GM21367 (cell line): ENCODE results near the gene GLYR1.
"Not testable (repeated sequence)": the region's sequence is repeated elsewhere in the genome, so short reads cannot be mapped to it uniquely, and the experiment has no call there.

Experiments used
- ATAC-seq: cut with Tn5 transposase; IDR thresholded peaks from one replicate; pipeline ENCODE4 v1.9.1; 2021; ENCODE audit not compliant: unreplicated experiment

Gene GLYR1

DNA sequence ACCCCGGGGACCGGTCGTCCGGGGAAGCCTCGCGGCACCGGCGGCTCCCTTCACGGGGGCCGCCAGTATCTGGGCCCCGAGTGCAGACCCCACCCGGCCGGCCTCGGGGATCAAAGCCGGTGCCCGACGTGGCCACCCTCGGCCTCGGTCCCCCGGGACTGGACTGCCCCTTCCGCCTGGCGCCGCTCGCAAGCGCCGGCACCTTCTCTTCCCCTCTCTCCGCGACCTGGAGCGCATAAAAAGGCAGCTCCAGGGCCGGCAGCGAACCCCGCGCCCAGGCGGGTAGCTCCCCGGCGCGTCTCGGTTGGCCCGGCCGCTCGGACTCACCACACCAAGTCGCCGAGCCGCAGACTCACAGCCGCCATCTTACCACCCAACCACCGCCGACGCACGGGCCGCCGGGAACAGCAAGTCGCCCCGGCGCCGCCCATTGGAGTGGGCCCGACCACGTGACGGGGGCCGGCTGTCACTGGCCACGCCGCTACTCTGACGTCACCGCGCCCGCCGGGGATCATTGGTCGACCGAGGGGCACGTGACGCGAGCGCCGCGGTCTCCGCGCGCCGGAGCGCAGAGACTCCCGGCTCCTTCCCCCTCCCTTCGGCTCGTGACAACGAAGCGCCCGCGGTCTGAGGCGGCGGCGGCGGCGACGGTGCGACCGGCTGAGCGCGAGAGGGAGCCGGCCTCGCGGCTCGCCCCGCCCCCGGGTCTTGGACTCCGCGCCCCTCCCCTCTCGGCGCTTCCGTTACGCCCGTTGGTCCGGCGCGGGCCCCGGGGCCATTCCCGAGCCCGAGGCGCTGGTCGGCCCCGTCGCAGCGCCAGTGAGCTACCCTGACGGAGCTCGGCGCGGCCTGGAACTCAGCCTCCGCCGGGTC lies at the start of gene GLYR1, which contains the start of gene UBN1:
TSS of gene GLYR1 (minus strand) at position 388 of the 873 bp plus-strand sequence. CDS start at position 365, 23 bp downstream.
TSS of gene UBN1 (plus strand) at position 581 of the 873 bp plus-strand sequence. CDS start 5,437 bp downstream, outside the sequence.
- ATAC-seq = peak; percentile 74

DNA sequence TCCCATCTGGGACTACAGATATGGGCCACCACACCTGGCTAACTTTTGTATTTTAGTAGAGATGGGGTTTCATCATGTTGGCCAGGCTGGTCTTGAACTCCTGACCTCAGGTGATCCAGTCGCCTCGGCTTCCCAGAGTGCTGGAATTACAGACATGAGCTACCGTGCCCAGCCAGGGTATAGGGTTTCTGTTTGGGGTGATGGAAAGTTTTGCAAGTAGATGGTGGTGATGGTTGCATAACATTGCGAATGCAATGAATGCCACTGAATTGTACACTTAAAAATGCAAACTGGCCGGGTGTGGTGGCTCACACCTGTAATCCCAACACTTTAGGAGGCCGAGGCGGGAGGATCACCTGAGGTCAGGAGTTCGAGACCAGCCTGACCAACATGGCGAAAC lies 49.7 kb upstream of the GLYR1 start:
- not testable (repeated sequence) for ATAC-seq

DNA sequence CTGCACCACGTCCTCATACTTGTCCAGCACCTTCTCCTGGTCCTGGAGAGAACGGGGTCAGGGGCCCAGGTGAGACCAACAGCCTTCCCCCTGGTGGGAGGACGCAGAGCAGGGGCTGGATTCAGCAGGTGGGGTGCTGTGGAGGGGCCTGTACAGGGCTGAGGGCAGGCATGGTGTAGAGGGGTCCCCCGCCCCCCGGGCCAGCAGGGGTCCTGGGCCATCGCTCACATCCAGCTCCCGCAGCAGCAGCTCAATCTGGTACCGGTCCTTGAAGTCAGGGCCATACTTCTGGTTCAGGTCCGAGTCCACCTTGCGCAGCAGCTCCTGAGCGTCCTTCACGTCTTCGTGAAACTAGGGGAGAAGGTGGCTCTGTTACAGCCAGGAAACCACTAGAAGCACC lies 48.3 kb upstream of the GLYR1 start:
- ATAC-seq = no peak

DNA sequence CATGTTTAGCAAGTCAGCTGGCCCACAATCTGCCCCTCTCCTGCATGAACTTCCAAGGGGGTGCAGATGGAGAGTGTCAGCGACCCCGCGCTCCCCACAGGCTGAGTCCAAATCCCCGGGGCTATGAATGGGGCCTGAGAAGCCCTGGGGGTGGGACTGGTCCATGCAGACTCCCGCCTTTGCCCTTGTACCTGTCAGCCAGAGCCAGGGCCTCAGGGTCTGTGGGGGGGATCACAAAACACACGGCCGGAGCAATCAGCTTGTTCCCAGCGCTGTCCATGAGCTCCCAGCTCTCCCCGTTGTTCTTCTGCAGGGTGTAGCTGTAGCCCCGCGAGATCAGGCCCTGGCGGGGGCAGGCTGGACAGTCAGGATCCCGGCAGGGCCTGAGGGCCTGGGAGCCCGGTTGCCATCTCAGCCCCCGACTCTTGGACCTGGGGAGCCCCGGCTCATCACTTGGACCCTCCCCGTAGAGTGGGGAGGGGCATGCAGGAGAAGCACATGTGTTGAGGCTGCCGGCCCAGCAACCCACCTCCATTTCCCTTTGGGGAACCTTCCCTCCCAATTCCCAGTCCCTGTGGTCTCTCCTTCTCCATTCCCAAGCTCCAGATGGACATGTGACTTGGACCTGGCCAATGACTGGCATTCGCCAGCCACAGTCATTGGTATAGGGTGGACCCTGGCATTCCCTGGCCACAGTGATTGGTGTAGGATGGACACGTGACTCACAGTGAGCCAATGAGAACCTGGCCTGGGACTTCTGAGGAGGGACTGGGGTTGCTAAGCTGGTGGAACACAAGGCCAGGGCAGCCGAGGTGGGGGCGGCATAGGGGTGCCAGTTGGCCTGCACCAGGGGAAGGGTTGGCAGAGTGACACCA lies 47.4 kb upstream of the GLYR1 start:
- ATAC-seq = no peak

DNA sequence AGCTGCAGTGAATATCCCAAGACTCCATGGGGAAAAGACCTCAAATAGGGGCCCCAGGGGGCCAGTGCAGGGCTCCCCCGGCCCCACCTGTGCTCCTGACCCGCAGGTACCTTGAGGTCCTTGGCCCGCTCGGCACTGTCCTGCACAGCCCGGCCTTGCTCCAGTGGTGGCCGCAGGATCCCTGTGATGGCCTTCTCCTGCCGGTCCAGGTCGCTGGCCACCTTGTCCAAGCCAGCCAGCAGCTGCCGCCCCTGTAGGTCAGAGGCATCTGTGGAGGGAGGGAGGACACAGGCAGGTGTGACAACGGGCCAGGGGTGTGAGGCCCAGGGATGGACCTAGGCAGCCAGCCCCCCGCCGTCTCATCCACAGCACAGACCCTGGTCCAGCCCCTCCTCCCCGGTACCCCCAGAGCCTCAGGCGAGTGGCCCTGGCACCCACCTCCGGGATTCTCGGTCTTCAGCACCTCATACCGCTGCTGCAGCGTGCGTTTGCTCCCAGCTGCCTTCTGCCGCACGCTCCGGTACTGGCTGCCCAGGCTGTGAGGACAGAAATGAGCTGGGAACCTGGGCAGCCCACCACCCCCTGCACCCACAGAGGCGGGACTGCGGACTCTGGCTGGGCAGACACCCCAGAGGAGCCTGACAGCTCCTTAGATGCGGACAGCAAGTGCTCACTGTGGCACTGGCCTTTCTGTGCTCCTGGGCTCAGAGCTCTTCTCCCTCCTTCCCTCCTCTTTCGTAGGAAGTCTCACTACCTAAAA lies 46.2 kb upstream of the GLYR1 start:
- no peak for ATAC-seq

DNA sequence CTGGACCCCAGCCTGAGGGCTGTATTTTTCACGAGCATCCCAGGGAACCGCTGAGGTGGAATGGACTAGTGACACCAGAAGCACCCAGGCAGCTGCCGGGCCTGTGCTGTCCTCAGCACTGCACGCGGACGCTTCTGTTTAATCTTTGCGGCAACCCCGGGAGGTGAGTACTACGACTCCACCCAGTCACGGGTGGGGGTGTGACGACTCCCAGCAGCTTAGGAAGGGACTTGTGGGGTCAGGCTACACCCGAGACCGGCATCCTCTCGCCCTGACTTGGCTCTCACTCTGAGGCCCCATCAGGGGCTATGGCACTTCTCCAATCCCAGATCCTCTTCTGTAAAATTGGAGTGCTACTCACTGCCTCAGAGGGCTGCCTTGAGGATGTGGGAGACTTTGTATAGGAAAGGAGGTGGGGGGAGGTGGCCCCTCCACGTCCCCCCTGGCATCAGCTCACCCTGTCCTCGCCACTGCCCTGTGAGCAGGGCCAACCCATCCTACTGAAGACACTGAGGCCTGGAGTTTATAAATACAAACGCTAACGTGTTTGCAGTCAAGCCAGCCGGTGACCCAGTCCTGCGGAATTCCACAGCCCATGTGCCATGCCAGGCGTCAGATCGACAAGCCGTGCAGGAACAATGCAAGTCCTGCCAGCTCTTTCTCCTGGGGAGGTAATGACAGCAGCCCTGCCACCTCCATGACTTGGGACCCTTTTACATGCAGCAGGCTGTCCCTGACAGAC lies 45.4 kb upstream of the GLYR1 start:
- ATAC-seq = no peak

DNA sequence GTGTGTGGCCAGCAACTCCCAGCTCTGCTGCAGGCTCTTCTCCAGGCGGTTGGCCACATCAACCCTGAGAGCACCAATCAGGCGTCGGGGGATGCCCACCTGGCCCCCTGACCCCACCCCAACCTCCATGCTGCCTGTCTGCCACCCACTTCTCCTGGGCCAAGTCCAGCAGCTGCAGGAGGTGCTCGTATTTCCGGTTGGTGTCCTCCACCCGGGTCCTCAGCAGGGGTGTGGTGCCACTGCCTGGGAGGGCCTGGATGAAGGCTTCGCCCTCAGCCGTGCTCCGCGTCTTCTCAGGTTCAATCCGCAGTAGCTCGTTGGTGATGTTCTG lies 44.8 kb upstream of the GLYR1 start:
- no peak for ATAC-seq

DNA sequence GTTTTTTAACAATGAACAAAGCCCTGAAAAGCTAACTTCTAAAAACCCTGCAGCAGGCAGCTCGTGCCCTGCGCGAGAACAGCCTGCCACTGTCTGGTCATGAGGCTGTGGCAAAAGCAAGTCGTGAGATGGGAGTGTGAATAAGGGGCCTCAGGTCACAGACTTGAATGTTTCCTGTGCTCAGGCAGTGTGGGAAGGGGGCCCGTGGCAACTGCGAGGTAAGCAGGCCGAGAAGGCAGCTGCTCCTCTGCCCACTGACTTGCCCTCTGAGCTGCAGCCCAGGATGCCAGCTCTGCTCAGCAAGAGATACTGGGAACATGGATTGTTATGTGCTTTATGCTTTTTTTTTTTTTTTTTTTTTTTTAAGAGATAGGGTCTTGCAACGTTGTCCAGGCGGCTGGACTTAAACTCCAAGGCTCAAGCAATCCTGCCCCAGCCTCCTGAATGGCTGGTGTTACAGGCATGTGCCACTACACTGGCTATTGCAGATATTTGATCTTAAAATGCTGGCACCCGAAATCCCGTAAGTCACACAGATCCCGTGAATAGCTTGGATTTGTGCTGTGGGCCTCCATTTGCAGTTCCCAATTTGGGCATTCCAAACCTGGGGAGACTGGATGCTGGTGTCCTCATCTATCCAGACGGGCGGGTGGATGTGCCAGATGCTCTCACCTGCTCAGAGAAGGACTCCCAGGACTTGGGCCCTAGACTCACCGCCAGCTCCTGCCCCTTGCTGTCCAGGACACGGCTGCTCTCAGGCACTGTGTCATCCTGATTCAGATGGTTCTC lies 44.2 kb upstream of the GLYR1 start:
- no peak for ATAC-seq

DNA sequence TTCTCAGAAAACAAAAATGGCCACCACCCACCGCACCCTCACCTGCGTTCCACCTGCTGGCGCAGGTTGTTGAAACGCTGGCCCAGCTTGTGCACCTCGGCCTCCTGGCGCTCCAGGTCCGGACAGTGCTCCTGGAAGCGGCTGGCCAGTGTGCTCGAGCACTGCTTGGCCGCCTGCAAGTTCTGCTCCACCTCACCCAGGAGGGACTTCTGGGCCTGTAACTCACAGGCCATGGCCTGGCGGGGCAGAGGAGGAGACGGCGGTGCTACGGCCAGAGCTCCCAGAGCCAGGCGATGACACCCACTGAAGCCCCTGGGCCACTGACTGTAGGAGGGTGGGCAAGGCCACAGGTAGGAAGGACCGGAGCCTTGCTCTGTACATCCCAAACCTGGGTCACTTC lies 43.6 kb upstream of the GLYR1 start:
- ATAC-seq = no peak

DNA sequence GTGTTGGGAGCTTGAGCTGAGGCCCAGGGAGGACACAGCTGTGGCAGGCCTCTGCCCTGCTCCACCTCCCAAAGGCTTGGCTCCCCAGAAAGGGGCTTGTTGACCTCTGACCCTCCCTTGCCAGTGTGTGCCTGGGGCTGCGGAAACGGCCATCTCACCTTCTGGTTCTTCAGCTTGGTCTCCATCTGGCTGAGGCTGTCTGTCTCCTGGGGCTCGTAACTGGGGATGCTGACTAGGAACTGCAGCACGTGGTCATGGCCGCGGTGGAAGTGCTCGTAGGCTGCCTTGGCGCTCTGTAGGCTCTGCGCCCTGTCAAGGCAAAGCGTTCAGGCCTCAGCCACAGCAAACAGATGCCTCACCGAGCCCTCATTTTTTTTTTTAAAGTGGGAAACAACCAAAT lies 42.9 kb upstream of the GLYR1 start:
- ATAC-seq = no peak

DNA sequence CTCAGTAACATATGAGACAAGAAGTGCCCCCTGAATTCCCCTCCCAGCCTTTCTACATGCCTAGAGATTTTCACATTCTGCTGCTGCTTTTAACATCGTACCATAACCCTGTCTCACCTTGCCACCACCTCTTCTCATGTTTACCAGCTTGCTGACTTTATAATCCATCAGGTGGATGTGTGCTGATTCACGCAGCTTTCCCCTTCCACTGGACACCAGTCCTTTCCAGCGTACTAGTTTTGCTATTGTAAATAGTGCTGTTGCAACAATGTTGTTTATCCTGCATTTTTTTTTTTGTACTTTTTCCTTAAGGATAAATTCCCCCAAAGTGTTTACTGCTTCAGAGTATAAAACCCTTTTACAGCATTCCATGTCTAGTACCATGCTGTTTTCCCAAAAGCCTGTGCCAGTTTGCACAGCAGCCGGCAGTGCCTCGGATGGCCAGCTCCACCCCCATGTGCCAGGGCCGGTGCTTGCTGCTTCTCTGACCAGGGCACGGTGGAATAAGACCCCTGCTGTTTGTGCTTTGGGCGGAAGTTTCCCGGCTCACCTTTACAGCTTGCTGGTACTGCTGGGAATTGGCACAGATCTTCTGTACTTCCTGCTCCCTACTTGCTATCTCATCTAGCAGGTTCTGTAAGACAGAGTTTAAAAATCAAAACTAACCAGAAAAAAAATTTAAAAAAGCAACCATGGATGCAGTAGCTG lies 41.5 kb upstream of the GLYR1 start:
- no peak for ATAC-seq

DNA sequence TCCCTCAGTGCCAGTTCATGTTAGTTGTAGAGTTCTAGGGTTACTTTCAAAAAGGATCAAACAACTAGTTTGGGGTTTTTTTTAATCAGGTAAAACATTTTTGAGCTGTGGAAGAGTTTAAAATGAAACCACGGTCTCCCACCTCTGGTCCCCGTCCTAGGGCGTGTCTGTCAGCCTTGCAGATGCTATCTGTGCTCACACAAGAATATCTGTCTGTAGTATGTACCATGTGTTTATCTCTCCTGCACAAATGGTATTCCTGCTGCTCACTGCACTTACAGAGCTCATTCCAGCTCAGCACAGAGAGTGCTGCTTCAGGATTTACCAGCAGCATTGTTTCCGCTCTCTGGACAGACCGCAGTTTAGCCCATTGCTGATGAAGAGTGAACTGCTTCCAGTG lies 39.1 kb upstream of the GLYR1 start:
- ATAC-seq = no peak

DNA sequence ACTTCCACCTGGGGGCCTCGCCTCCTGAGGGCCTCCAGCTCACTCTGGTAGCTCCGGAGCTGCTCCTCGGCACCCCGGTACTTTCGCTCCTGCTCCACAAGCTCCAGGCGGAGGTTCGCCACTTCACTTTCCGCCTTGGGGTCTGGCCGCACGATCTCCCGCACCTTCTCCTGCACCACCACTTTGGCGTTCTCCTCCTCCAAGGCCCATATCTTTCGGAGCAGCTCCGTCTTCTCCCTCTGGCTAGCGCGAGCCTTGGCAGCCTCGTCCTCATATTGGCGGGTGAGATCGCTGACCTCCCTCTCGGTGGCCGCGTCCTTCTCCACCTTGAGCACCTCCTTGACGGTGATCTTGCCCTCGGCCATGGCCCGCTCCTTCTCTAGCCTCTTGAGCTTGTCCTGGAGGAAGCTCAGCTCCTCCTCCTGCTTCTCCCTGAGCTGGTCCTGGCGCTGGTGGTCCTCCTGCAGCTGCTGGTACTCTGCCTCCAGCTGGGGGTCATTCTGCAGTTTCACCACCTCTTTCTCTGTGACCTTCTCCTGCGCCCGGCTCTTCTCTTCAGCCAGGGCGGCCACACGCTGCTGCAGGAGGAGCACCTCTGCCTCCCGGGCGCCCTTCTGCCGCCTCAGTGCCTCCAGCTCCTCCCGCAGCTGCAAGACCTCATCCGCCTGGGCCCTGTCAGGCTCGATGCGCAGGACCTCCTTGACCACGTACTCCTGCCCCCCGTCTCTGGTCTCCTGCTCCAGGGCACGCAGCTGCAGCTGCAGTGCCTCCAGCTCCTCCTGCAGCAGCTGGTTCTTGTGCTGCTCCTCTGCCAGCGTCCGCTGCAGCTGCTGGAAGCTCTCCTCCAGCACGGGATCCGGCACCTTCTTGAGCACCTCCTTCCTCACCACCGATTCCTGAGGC lies 38.1 kb upstream of the GLYR1 start:
- no peak for ATAC-seq

DNA sequence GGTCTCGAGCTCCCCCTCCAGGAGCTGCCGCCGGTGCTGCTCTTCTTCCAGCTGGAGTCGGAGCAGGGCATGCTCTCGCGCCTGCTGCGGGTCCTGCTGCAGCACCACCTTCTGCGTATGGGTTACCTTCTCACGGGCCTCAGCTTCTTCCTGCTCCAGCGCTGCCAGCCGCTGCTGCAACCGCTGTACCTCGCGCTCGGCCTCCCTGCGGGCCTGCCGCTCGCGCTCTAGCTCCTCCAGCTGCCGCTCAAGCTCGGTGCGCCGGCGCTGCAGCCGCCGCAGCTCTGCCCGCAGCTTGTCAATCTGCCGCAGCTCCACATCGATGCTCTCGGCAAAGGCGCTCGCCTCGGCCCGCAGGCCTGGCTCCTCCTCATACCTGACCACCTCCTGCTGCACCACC lies 37.1 kb upstream of the GLYR1 start:
- ATAC-seq = no peak

DNA sequence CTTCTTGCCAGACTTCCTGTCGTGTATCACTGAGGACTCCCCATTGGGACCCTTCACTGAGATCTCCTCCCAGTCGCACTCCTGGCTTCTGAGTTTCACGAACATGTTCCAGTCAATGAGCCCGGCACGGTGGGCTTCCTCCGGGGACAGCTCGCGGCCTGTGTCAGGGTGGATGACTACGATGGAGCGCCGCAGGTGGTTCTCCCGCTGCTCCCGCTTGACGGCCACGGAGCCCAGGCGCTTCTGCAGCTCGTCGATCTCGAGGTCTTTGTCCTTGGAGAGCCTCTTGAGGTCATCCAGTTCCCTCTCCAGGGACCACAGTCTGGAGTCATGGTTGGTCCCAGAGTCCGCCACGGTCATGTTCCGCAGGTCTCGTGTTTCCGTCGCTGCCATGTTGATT lies 36.4 kb upstream of the GLYR1 start:
- ATAC-seq = no peak

DNA sequence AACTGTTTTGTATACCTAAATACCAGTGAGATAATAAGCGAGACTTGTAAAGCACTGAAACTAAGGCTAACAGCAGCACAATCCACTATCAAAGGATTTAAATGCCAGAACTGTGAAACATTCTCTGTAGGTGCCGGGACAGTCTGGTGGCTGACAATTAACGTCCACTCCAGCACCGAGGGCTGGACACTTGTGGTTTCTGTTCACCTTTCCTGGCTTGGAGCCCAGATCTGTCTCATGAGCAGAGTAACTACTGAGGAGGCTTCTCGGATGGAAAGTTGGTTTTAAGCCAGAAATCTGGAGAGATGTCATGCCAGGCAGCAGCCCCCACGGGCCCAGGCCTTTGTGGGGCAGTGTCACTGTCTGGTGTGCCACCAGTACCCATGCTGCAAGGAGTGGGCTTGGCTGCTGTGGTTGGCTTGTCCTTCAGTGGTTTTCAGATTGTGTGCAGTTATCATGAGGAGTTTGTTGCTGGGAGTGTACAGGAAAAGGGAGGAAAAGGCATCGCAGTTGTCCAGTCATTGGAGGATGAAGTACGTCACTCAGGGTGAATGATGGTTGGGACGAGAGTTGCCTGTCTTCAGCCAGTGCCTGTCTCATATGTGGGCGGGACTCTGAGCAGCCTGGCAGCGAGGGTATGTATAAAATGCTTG lies 35.7 kb upstream of the GLYR1 start:
- ATAC-seq = no peak

DNA sequence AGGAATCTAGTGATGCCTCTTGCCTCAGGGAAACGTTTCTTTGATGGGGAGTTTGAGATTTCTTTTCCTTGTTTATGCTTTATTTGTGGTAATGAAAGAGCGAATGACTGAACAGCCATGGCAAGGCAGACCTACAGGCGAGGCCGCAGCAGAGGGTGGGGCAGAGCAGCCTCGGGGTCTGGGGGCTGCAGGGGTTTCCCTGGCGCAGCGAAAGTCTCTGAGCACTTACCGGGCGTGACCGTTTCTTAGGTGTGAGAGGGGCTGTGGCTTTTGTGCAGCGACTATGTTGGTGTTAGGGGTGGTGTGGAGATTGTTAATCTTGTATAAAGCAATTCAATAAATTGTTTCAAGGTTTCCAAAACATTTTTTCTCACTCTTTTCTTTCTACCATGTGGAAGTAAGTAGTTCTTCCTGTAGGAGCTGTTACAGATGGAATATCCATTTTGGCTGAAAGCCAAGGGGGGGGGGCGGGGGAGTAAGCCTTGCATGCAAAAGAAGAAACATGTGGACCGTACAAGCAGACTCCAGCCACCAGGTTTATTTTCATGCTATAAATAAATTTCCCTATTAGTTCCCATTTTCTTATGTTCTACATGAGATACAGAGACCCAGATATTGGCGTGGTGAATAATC lies 35.0 kb upstream of the GLYR1 start:
- no peak for ATAC-seq
